CD4-positive, alpha-beta T cell treated with Interleukin-4 for 1 hour (primary cell): ENCODE measurements around the gene WRNIP1.
"Not testable (repeated sequence)": the region's sequence is repeated elsewhere in the genome, so short reads cannot be mapped to it uniquely, and the experiment has no call there.

Source experiments
- DNase-seq, 2 donors: peaks; one replicate each; pipeline ENCODE4 v3.0.0-alpha.2; 2020 to 2022

Gene WRNIP1

GRCh38 chr6:2790588-2791449, 25.6 kb downstream of the WRNIP1 start:
- peak; percentile 70 to 73 for DNase-seq

DNA sequence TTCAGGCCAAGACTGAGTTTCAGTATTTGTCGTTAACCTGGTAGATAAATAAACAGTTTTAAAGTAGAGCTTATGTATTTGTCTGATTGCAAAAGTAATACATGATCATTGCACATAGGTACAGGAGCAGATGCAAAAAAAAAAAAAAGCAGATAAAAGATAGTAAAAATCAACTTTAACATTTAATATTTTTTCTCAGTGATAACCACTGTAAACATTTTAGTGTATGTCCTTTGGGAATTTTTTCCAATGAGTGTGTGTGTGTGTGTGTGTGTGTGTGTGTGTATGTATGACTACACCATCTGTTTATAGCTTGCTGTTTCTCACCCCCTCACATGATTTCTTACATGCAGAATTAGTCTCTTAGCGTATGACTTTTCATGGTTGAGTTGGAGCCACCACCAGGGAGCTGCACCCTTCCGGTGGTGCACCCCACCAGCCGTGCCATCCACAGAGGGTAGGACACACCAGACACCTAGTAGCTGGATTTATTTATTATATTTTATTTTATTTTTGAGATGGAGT, 26.3 kb downstream of the WRNIP1 start:
- peak in 1 of 2 donors; percentile 30 for DNase-seq

DNA sequence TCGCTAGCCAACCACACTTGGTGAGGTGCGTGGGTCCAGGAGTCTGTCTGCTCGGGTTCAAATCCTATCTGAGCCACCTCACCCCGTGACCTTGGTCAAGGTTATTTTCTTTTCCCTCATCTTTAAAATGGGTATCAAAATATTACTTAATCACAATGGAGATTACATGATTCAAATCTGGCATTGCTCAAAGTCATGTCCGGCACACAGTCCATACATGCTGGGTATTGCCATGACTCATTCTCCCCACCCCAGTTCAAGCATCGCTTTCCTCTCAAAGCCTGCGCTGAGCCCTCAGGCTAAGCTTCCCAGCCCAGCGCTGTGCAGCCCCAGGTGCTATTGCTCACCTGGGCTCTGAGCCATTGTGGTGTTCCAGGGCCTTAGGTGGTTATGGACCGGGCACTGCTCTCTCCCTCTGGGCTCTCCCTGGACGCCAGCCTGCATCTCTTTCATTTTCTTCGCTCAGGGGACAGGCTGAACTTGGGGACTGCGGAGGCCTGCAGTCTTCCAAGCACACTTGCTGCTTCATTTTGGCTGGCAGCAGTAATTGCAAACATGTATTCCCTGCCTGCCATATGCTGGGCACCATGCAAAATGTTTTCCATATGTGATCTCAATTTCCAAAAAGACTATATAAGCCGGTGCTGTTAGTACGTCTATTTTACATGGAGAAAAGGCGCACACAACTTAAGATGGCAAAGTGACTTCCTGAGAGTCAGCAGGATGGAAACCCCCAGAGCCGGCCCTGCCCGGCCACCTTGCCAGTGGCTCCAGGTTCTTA, 27.3 kb downstream of the WRNIP1 start:
- peak in 1 of 2 donors; percentile 35 for DNase-seq

DNA sequence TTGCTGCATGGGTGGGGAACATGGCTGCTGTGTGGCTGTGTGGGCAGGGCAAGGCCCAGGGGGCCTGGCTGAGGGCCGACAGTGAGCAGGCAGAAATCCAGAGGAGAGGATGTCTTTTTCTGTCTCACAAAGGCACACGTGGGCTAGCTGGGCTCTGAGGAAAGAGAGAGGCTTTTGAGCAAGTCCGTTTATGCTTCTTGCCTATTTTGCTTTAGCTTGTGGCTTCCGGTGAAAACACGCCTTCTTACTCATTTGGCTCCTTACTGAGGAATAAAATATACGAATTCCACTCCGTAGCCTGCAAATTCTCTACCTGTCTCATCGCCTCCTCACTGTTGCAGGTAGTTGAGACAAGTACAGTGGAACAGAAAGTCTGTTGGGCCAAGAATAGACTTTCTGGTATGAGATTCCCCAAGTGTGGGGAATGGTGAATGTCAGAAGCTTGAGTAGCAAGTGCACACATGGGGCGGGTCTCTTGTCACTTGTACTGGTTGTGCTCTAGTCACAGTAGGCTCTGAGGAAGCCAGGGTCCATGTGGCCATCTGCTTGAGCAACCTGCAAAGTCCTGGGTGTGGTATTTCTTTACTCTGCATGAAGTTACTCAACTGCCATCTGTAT, 28.4 kb downstream of the WRNIP1 start:
- peak; percentile 39 to 59 for DNase-seq

DNA sequence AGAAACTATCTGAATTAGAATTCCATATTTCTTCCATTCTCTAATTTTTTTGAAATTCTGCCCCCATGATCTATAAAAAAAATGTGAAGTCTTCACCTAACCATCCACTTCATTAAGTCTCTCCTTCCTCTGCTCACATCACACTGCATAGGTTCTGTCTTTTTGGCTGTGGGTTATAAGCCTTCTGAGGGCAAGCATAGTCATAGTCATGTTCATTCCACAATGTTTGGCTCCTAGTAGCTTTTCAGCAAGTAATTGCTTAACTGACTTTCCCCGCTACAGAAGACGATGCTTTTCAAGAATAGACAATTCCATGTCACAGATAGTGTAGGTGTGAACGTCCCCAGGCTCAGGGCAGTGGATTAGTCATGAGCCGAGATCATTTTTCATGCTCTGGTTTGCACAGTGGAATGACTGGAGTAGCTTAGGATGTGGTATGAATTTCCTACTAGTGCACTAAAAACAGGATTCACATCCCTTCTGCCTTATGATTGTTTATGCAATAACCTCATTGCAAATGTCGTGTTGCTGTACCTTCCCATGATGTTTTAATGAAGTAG, 29.1 kb downstream of the WRNIP1 start:
- DNase-seq: no peak

DNA sequence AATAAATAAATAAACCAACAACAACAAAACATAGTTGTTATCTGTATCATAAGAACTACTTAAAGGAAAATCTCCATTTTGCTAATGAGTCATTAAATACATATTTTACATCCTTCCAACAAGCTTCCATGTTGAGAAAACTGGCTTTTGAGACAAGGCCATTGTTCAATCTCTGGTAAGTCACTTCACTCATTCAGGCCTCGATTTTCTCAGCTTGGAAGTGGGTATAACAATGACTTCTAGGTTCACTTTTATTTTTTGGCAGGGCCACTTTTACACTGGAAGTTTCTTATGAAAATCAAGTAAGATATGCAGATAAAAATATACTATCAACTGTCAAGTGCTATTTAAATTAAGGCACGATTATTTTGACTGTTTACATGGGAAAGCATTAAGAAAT, 30.0 kb downstream of the WRNIP1 start:
- DNase-seq: no peak

GRCh38 chr6:2795956-2796355, 30.8 kb downstream of the WRNIP1 start:
- DNase-seq: peak in 1 of 2 donors; percentile 45

- no peak for DNase-seq
Observed at GRCh38 chr6:2796861-2797260, 31.7 kb downstream of the WRNIP1 start.

DNA sequence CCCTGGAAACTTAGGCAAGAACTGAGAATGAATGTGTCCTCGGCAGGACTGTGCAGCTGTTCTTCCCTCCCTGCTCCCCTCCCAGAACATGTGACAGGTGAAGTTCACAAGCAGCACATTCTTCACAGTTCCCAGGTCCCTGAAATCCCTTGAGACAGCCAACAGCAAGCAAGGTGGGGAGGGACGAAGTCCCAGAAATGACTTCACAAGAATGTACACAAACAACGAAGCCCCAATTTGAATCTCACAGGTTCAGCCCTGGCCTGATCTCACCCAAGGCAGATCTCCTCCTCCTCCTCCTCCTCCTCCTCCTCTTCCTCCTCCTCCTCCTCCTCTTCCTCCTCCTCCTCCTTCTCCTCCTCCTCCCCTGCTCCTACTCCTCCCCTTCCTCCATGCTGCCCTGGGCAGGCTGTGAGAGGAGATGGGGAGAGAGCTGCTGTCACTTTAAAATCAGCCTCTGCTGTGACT, 32.4 kb downstream of the WRNIP1 start:
- no peak for DNase-seq

- DNase-seq: no peak
Observed at GRCh38 chr6:2798586-2799134, 33.5 kb downstream of the WRNIP1 start.

DNA sequence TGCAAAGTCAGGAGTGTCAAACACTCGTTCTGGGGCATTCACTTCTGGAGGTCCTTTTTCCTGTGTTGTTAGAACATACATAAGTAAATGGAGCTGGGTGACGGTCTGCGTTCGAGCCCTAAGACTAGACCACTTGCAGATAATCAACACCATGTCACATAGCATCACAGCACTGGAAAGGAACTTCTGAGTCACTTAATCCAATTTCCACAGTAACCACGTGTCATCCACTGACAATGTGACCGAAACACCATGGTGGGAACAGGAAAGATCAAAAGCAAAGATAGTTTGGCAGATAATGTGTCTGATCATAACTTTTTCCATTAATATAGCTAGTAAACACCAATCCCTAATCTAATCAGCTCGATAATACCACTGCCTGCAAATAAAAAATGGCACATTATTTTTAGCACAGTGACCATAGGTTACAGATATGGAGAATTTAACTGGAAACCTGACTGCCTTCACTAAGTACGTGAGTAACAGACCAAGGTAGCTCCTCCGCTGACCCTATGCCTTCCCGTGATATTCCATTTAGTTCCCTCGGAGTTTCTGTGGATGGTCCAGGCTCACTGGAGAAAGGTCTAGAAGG, 34.8 kb downstream of the WRNIP1 start:
- peak in 1 of 2 donors; percentile 21 for DNase-seq

- no peak for DNase-seq
Observed at GRCh38 chr6:2800552-2801316, 35.5 kb downstream of the WRNIP1 start.

DNA sequence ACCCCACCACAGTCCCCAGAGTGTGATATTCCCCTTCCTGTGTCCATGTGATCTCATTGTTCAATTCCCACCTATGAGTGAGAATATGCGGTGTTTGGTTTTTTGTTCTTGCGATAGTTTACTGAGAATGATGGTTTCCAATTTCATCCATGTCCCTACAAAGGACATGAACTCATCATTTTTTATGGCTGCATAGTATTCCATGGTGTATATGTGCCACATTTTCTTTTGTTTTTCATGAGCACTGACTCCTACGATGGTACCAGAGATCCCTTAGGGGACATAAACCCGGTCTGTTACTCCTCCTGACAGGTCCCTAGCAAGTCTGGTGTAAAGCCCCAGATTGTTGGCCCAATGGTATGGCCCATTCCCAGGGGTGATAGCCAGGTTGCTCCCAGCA, 36.5 kb downstream of the WRNIP1 start:
- not testable (repeated sequence) for DNase-seq

DNA sequence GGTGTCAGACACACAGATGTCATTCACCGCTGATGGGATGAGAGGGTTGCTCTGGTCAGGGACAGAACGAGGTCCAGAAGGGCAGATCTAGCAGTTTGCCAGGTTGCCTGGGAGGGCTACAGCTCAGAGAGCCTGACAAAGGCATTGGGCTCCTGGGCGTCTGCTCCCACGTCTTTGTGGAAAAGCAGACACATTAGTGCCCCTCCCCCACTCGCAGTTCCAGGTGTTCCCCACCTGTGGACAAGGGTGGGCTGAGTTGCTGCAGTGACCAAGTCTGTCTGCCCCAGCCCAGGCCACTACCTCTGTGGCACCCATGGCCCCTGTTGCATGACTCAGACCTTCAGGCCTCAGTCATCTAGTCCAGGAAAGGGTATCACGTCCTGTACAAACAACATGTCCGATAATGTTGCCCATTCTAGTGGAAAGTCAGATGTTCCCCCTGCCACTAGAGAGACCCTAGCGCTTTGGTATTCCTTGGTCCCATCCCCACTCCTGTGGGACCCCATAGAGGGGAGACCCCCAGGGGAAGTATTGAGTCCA, 37.4 kb downstream of the WRNIP1 start:
- no peak for DNase-seq

DNA sequence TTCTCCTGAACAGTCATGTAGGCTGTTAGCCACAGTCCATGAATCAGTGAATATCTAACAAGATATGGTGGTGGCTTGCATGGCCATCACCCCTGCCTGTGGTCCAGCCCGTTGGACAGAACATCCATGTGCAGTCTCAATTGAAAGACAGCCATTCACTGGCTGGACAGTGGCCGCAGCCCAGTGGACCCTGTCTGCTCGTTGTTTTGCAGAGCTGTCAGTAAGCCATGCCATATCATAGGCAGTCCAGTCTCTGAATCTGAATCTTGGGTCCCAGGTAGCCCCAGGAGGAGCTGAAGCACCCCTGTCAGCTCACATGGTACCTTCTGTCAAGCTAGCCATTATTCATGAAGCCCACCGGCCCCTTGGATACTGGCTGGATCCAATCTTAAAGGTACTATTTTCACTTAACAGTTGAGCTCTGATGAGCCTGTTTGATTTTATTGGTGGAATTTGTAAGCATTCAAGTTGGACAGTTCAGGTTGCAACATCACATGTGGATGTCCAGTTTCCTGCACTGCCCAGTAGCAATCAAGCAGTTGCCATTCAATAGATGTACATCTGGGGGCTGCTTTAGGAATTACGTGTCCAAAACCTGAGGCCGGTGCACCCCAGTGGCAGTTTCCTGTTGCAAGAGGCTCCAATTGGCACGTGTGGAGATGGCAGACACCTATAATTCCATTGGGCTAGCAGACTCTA, 38.7 kb downstream of the WRNIP1 start:
- DNase-seq: no peak

DNA sequence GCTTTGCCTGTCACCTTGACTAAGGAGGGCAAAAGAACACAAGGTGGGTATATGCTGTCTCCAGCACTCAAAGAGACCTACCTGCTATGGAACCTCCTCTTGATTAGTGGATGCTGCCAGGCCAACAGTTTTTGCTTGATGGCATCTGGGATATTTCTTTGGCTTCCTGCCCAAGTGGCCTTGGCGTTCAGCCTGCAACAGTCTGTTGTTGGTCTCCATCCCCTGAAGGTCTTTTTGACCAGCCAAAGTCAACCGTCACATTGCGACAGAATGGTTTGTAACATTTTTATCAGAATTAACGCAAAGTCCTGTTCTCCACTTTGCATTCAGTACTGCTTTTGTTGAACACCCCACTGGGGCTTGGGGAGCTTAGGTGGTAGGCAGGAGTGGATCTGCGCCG, 39.3 kb downstream of the WRNIP1 start:
- DNase-seq: no peak

DNA sequence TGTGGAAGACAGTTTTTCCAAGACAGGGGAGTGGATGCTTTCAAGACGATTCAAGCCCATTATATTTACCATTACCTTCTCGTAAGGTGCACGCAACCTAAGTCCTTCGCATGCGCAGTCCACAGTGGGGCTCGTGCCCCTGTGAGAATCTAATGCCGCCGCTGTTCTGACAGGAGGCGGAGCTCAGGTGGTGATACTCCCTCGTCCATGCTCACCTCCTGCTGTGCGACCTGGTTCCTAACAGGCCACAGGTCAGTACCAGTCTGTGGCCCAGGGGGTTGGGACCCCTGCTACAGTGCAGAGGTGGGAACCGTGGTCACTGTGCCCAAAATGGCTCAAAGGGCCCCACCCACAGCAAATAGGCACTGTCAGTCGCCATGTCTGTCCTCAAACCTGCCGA, 39.8 kb downstream of the WRNIP1 start:
- no peak for DNase-seq

DNA sequence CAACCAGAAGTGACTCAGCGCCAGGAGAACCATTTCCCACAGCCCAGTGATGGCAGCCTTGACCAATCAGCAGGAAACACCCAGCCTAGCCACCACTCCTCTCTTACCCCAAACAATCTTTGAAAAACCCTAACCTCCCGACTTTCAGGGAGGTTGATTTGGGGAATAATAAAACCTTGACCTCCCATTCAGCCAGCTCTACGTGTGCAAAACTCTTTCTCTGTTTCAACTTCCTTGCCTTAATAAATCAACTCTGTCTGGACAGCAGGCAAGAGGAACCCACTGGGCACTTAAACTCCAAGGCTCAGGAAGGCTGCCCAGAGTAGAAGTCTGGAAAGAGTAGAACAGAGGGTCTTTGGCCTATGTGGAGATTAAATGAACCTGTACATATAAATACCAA, 41.5 kb downstream of the WRNIP1 start:
- DNase-seq: no peak

DNA sequence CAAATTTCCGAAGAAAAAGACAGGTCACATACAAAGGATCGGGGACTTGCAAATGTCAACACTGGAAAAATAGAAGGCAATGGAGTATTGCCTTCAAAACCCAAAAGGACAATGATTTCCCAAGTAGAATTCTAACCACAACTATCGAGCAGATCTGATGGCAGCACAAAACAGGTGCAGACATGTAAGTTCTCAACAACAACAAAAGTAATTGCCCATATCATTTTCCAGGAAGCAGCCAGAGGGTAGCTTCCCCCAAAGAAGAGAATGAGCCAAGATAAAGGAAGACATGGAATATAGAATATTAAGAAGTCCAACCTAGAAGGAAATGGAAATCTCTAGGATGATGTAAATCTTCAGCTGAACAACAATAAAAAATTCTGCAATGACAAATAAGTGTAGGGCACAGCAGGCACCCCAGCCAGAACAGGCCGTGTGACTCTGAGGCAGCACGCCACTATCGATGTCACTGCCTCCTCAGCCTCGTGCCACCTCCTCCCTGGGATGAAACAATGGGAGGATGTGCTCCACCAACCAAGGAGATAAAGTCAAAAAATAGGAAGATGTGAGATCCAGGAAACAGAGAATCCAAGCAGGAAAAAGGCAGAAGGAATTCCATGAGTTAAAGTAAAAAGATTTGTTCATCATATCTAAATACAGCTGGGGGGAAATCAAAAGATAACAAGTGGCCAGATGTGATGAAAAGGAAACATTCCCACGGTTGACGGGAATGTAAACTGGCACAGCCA, 42.3 kb downstream of the WRNIP1 start:
- no peak for DNase-seq

DNA sequence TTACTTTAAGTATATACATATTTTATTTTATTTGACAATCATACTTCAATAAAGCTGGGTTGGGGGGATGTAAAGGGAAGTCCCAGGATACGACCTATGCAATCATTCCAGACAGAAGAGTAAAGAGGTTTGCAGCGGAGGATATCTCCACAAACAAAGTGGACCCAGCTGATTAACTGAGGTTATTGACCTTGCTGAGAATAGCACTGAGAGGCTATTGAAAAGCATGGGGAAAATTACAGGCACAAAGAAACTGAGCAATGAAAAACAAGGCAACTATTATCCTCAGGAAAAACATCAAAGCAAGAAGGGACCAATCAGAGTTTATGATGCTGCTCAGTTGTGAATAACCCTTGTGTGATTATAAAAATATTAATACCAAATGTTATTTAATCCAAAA, 43.8 kb downstream of the WRNIP1 start:
- no peak for DNase-seq
